Mesenchymal stem cell (in vitro differentiated cells and primary cell): ENCODE data around the gene HMGXB3.

Experiments
- DNase-seq: peaks from one replicate; pipeline ENCODE4 v3.0.0-alpha.2; 2013
- H2AFZ ChIP-seq: one replicate; pipeline ENCODE4 v1.6.1; 2013; ENCODE audit warnings: low read depth, mild to moderate bottlenecking, control low read depth, inconsistent platforms, low read length, moderate library complexity
- H2AK5ac ChIP-seq: 2 replicates; pipeline ENCODE4 v1.6.1; 2013; ENCODE audit warnings: low read length, moderate library complexity, mild to moderate bottlenecking, inconsistent platforms; ENCODE audit not compliant: severe bottlenecking
- H2BK120ac ChIP-seq: one replicate; pipeline ENCODE4 v1.6.1; 2013; ENCODE audit warnings: low read depth, mild to moderate bottlenecking, inconsistent platforms, low read length, moderate library complexity
- H2BK12ac ChIP-seq, 2 experiments: one replicate each; pipeline ENCODE4 v1.6.1; 2013; ENCODE audit warnings: inconsistent platforms in 2 of 2, low read length in 2 of 2, mild to moderate bottlenecking in 2 of 2, moderate library complexity in 2 of 2, control low read depth in 1 of 2
- H2BK15ac ChIP-seq: one replicate; pipeline ENCODE4 v1.6.1; 2013; ENCODE audit warnings: mild to moderate bottlenecking, low read depth, inconsistent platforms; ENCODE audit not compliant: poor library complexity, severe bottlenecking
- H2BK5ac ChIP-seq: 2 replicates; pipeline ENCODE4 v1.6.1; 2013; ENCODE audit warnings: low read depth, mild to moderate bottlenecking, low read length, control low read depth, inconsistent platforms; ENCODE audit not compliant: poor library complexity, severe bottlenecking
- H3K14ac ChIP-seq, 2 experiments: one replicate each; pipeline ENCODE4 v1.6.1; 2013; ENCODE audit warnings: inconsistent platforms in 2 of 2, low read length in 2 of 2, control low read depth in 1 of 2, mild to moderate bottlenecking in 1 of 2, moderate library complexity in 1 of 2
- H3K18ac ChIP-seq, 2 experiments: one replicate each; pipeline ENCODE4 v1.6.1; 2013; ENCODE audit warnings: inconsistent platforms in 2 of 2, low read length in 2 of 2, control low read depth in 1 of 2, low read depth in 1 of 2, mild to moderate bottlenecking in 1 of 2
- H3K23ac ChIP-seq, 2 experiments: one replicate each; pipeline ENCODE4 v1.6.1; 2013; ENCODE audit warnings: inconsistent platforms in 2 of 2, low read length in 2 of 2, mild to moderate bottlenecking in 2 of 2, moderate library complexity in 2 of 2, control low read depth in 1 of 2
- H3K27ac ChIP-seq: 2 replicates; pipeline ENCODE4 v1.5.1; 2013; ENCODE audit warnings: mild to moderate bottlenecking, moderate library complexity, low read length, control low read depth, inconsistent platforms; ENCODE audit not compliant: poor library complexity, severe bottlenecking
- H3K27me3 ChIP-seq, 2 experiments: 2 replicates each; pipeline versions ENCODE4 v1.6.1 to v1.7.0; 2013; ENCODE audit warnings: low read length in 2 of 2, mild to moderate bottlenecking in 2 of 2, moderate library complexity in 2 of 2, control low read depth in 1 of 2, inconsistent platforms in 1 of 2; ENCODE audit not compliant: control insufficient read depth in 1 of 2, insufficient read depth in 1 of 2
- H3K36me3 ChIP-seq, 2 experiments: 2 replicates each; pipeline versions ENCODE4 v1.6.1 to v1.7.0; 2013; ENCODE audit warnings: low read length in 2 of 2, control low read depth in 1 of 2, inconsistent platforms in 1 of 2, low read depth in 1 of 2, mild to moderate bottlenecking in 1 of 2; ENCODE audit not compliant: insufficient read depth in 2 of 2, control insufficient read depth in 1 of 2
- H3K4ac ChIP-seq, 2 experiments: one replicate each; pipeline ENCODE4 v1.6.1; 2013; ENCODE audit warnings: inconsistent platforms in 2 of 2, low read length in 2 of 2, mild to moderate bottlenecking in 2 of 2, moderate library complexity in 2 of 2, control low read depth in 1 of 2, low read depth in 1 of 2
- H3K4me1 ChIP-seq: 2 replicates; pipeline ENCODE4 v1.6.1; 2013; ENCODE audit warnings: low read depth, low read length, control low read depth; ENCODE audit not compliant: control insufficient read depth, insufficient read depth
- H3K4me2 ChIP-seq: 2 replicates; pipeline ENCODE4 v1.6.1; 2013; ENCODE audit warnings: low read length, mild to moderate bottlenecking, inconsistent platforms; ENCODE audit not compliant: poor library complexity, severe bottlenecking
- H3K4me3 ChIP-seq, 2 experiments: 2 replicates each; pipeline versions ENCODE4 v1.5.1 to v1.7.0; 2013; ENCODE audit warnings: low read length in 2 of 2, mild to moderate bottlenecking in 2 of 2, control low read depth in 1 of 2, low read depth in 1 of 2; ENCODE audit not compliant: insufficient read depth in 1 of 2
- H3K79me1 ChIP-seq: replicated peaks from 2 replicates; pipeline ENCODE4 v1.6.1; 2013; ENCODE audit warnings: mild to moderate bottlenecking, control low read depth, low read length, inconsistent platforms; ENCODE audit not compliant: poor library complexity, severe bottlenecking
- H3K9ac ChIP-seq: 2 replicates; pipeline ENCODE4 v1.7.0; 2013; ENCODE audit warnings: mild to moderate bottlenecking, low read length, moderate library complexity
- H3K9me3 ChIP-seq: 2 replicates; pipeline ENCODE4 v1.7.0; 2013; ENCODE audit warnings: mild to moderate bottlenecking, low read length; ENCODE audit not compliant: control insufficient read depth
- H4K8ac ChIP-seq: one replicate; pipeline ENCODE4 v1.6.1; 2013; ENCODE audit warnings: inconsistent platforms, mild to moderate bottlenecking, low read length, moderate library complexity
- H4K91ac ChIP-seq: one replicate; pipeline ENCODE4 v1.6.1; 2013; ENCODE audit warnings: mild to moderate bottlenecking, low read length, inconsistent platforms
- WGBS: methylation state at CpG from one replicate; pipeline ENCODE4 v1.1.7; 2013; ENCODE audit warnings: mixed read lengths; 5-methylcytosine and 5-hydroxymethylcytosine counted together

Gene HMGXB3

DNA sequence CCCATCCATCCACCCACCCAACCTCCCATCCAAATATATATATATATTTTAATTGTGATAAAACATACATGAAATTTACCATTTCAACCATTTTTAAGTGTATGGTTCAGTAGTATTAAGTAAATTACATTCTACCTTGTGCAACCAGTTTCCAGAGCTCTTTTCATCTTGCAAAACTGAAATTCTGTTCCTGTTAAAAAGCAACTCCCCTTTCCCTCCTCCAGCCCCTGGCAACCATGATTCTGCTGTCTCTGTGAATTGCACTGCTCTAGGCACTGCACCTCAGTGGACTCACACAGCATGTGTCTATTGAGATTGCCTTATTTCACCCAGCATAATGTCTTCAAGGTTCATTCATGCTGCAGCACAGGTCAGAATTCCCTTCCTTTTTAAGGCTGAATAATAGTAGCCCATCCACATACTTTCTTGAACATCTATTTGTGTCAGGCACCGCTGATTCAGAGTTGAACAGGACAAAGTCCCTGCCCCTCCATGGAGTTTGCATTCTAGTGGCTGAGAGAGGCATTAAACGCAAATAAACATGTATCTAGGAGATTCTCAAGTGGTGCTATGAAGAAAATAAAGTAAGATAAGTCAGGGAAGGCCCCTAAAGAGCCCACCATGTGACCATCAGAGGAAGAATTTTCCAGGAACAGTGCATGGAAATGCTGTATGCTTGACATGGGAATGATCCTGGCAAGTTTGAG, 61.8 kb downstream of the HMGXB3 start:
- H3K4ac ChIP-seq: no peak overlapping the region
- H3K4me2 ChIP-seq: no peak overlapping the region
- 68% methylated on average over 2 of the region's 2 CpGs for WGBS
- H3K18ac ChIP-seq: peak overlapping the region in 1 of 2 experiments; percentile 14
- H2AK5ac ChIP-seq: no peak overlapping the region
- no peak overlapping the region for H2BK15ac ChIP-seq
- H2AFZ ChIP-seq: no peak overlapping the region
- no peak overlapping the region for H2BK120ac ChIP-seq
- H3K4me1 ChIP-seq: peaks cover 39% of the 10 kb centered on the region
- H3K14ac ChIP-seq: no peak overlapping the region
- H3K9me3 ChIP-seq: no peaks in the 10 kb centered on the region
- H3K23ac ChIP-seq: no peak overlapping the region
- no peaks in the 10 kb centered on the region for H3K27me3 ChIP-seq
- no peak overlapping the region for H3K27ac ChIP-seq
- H2BK12ac ChIP-seq: no peak overlapping the region
- no peak overlapping the region for H4K91ac ChIP-seq
- H3K79me1 ChIP-seq: no peaks in the 10 kb centered on the region
- no peaks in the 10 kb centered on the region for H3K36me3 ChIP-seq
- DNase-seq: peak; percentile 54
- H2BK5ac ChIP-seq: no peak overlapping the region
- no peak overlapping the region for H4K8ac ChIP-seq
- no peak overlapping the region for H3K4me3 ChIP-seq
- no peak overlapping the region for H3K9ac ChIP-seq

DNA sequence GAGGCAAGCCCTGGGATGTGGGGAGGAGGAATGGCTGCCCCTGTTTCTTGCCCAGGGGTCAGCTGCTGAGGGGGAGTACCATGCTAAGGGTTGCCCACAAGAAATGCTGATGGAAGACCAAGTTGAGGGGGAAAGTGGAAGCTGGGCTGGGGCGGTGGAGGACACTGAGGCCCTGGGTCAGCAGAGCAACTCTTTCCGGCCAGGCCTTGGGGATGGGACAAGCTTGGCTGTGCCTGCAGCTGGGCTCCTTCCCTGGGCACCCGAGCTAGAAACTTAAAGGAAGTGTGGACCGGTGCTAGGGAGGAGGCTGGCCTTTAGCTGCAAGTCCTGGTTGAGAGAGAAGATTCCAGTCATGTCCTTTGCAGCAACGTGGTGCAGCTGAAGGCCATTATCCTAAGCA, 63.1 kb downstream of the HMGXB3 start:
- H3K18ac ChIP-seq: no peak overlapping the region
- peak overlapping the region; percentile 60 for H4K91ac ChIP-seq
- no peak for DNase-seq
- no peak overlapping the region for H3K27ac ChIP-seq
- peak overlapping the region; percentile 45 for H2AK5ac ChIP-seq
- H2BK120ac ChIP-seq: no peak overlapping the region
- H2BK12ac ChIP-seq: peak overlapping the region in 1 of 2 experiments; percentile 37
- H3K9me3 ChIP-seq: no peaks in the 10 kb centered on the region
- no peak overlapping the region for H3K9ac ChIP-seq
- no peaks in the 10 kb centered on the region for H3K79me1 ChIP-seq
- H3K4me3 ChIP-seq: no peak overlapping the region
- H3K14ac ChIP-seq: peak overlapping the region in 1 of 2 experiments; percentile 5
- H3K36me3 ChIP-seq: no peaks in the 10 kb centered on the region
- no peak overlapping the region for H3K4me2 ChIP-seq
- no peak overlapping the region for H2BK15ac ChIP-seq
- peak overlapping the region in 1 of 2 experiments; percentile 15 for H3K4ac ChIP-seq
- H2BK5ac ChIP-seq: no peak overlapping the region
- H3K4me1 ChIP-seq: peaks cover 48% of the 10 kb centered on the region
- H3K23ac ChIP-seq: peak overlapping the region in 1 of 2 experiments; percentile 23
- no peak overlapping the region for H2AFZ ChIP-seq
- peak overlapping the region; percentile 12 for H4K8ac ChIP-seq
- 89% methylated on average over 5 of the region's 5 CpGs for WGBS
- H3K27me3 ChIP-seq: no peaks in the 10 kb centered on the region

DNA sequence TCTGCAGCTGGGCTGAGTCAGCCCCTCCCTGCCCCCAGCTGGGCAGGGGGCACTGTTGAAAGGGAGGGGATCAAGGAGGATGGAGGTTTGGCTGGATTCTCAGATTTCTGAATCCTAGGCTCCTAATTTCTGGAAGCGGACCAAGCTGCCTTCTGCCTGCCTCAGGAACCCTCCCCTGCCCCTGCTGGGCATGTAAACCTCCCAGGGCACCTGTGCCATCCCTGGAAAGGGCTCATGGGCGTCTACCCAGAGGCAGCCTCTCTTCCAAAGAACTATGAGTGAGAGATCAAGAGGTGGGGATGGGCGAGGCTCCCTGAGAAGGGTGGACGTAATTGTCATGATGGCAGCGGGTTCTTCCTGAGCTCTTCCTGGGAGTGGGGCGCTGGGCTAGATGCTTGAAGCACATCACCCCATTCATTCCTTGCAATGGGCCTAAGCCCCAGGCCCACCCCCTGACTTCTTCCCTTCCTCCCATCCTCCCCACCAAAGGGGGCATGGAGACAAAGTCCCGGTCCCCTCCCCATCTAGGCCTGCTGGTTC, 64.2 kb downstream of the HMGXB3 start:
- Histone ChIP-seq H2BK120ac (peak overlapping the region; percentile 55), H2BK15ac (peak overlapping the region; percentile 23), H3K4me3 (no peak overlapping the region), H3K9me3 (no peaks in the 10 kb centered on the region), H2BK5ac (no peak overlapping the region), H3K27me3 (no peaks in the 10 kb centered on the region), H3K9ac (no peak overlapping the region), H4K8ac (peak overlapping the region; percentile 92), H3K4me2 (no peak overlapping the region), H2AFZ (no peak overlapping the region), H3K27ac (peak overlapping the region; percentile 21), H3K18ac (peak overlapping the region; percentile 50 to 59), H3K79me1 (no peaks in the 10 kb centered on the region), H3K36me3 (no peaks in the 10 kb centered on the region), H2BK12ac (peak overlapping the region; percentile 23 to 53), H2AK5ac (peak overlapping the region; percentile 59), H3K4me1 (peaks cover 45% of the 10 kb centered on the region), H3K14ac (no peak overlapping the region), H4K91ac (peak overlapping the region; percentile 66), H3K4ac (peak overlapping the region; percentile 24 to 73), H3K23ac (no peak overlapping the region)
- no peak for DNase-seq
- 92% methylated on average over 5 of the region's 7 CpGs for WGBS

DNA sequence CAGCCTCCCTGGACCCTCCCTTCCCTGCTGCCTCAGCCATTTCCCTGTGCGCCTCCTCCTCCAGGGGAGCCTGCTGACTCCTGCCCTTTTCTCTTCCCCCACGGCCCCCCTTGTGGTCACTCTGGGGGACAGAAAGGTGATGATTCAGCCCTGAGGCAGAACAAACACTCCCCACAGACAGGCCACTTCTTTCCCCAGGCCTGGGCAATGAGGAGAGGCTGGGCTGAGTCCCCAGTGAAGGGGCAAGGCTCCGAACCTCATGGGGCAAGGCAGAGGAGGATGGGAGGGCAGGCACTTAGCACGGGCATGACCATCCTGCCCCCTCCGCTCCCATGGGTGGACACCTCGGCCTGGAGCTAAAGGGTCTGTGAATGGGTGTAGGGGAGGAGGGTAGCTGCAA, 64.8 kb downstream of the HMGXB3 start:
- Histone ChIP-seq H2BK12ac (peak overlapping the region in 1 of 2 experiments; percentile 98), H3K4me2 (no peak overlapping the region), H2BK120ac (peak overlapping the region; percentile 55), H2BK5ac (no peak overlapping the region), H3K27me3 (no peaks in the 10 kb centered on the region), H2AFZ (peak overlapping the region; percentile 63), H3K9me3 (no peaks in the 10 kb centered on the region), H2AK5ac (peak overlapping the region; percentile 59), H2BK15ac (peak overlapping the region; percentile 62), H3K27ac (peak overlapping the region; percentile 24), H3K14ac (peak overlapping the region in 1 of 2 experiments; percentile 0), H3K4ac (peak overlapping the region; percentile 56 to 73), H3K18ac (peak overlapping the region; percentile 34 to 64), H3K9ac (peak overlapping the region; percentile 30), H3K79me1 (no peaks in the 10 kb centered on the region), H3K36me3 (no peaks in the 10 kb centered on the region), H3K4me3 (no peak overlapping the region), H4K91ac (peak overlapping the region; percentile 53), H3K23ac (no peak overlapping the region), H4K8ac (peak overlapping the region; percentile 92), H3K4me1 (peaks cover 45% of the 10 kb centered on the region)
- peak; percentile 68 for DNase-seq
- 52% methylated on average over 5 of the region's 6 CpGs for WGBS
